ENCODE results near the gene USP13.
A peak's percentile ranks its signal among the peaks of the same experiment; 100 is the strongest.
"Not testable (repeated sequence)": the region's sequence is repeated elsewhere in the genome, so short reads cannot be mapped to it uniquely, and the experiment has no call there.

USP13 gene

GRCh38 chr3:179652447-179653095 lies at the start of gene USP13:
USP13 (plus strand) TSS chr3:179653040; CDS start chr3:179653226, 186 bp downstream.
- DNase-seq = peak; percentile 64

- no peak for DNase-seq
These were observed 49.5 kb upstream of the USP13 start for GRCh38 chr3:179603321-179603720.

- no peak for DNase-seq
These were observed 49.0 kb upstream of the USP13 start for GRCh38 chr3:179603831-179604230.

- peak; percentile 94 for DNase-seq
These were observed 48.3 kb upstream of the USP13 start, which contains the start of the genes MRPL47 and NDUFB5 for GRCh38 chr3:179604321-179605078. MRPL47 (minus strand) TSS chr3:179604638; CDS start chr3:179604624, 14 bp downstream. NDUFB5 (plus strand) TSS chr3:179604794; CDS start chr3:179604816, 22 bp downstream.

GRCh38 chr3:179606534-179607085 lies 46.2 kb upstream of the USP13 start:
- no peak for DNase-seq

- DNase-seq = no peak
These were observed 43.7 kb upstream of the USP13 start for GRCh38 chr3:179608931-179609720.

- no peak for DNase-seq
These were observed 42.8 kb upstream of the USP13 start for GRCh38 chr3:179610066-179610465.

- no peak for DNase-seq
These were observed 39.0 kb upstream of the USP13 start for GRCh38 chr3:179613807-179614206.

GRCh38 chr3:179615458-179616173 lies 37.2 kb upstream of the USP13 start:
- DNase-seq = no peak

- DNase-seq = no peak
These were observed 30.8 kb upstream of the USP13 start for GRCh38 chr3:179622023-179622422.

GRCh38 chr3:179624451-179624850 lies 28.4 kb upstream of the USP13 start:
- no peak for DNase-seq

GRCh38 chr3:179630753-179631451 lies 21.9 kb upstream of the USP13 start:
- DNase-seq = no peak

- DNase-seq = no peak
These were observed 12.4 kb upstream of the USP13 start for GRCh38 chr3:179640469-179640868.

GRCh38 chr3:179642871-179643270 lies 10.0 kb upstream of the USP13 start:
- DNase-seq = no peak

GRCh38 chr3:179643837-179644236 lies 9.0 kb upstream of the USP13 start:
- DNase-seq = not testable (repeated sequence)

- DNase-seq = no peak
These were observed 6.7 kb upstream of the USP13 start for GRCh38 chr3:179646177-179646576.

- no peak for DNase-seq
These were observed 973 bp upstream of the USP13 start for GRCh38 chr3:179651687-179652446.

- DNase-seq = peak; percentile 73
These were observed 407 bp downstream of the USP13 start for GRCh38 chr3:179653096-179653797.

- no peak for DNase-seq
These were observed 2.4 kb downstream of the USP13 start for GRCh38 chr3:179655236-179655635.

GRCh38 chr3:179658606-179659005 lies 5.8 kb downstream of the USP13 start:
- no peak for DNase-seq
